ENCODE measurements around the gene FNBP1.

Gene FNBP1

GRCh38 chr9:129990269-129991010, 52.5 kb downstream of the FNBP1 start:
- peaks cover 81% of the 10 kb centered on the region for H3K79me2 ChIP-seq (ENCODE audit: insufficient read depth, low read length)
- H3K4me3 ChIP-seq (ENCODE audit: low read length, poor library complexity, severe bottlenecking) = no peak overlapping the region
- no peak overlapping the region for H3K4me2 ChIP-seq (ENCODE audit: low read depth, low read length, poor library complexity, severe bottlenecking)
- peaks cover 34% of the 10 kb centered on the region; the same call in 1 of the 2 replicates for H3K36me3 ChIP-seq (ENCODE audit: insufficient read depth, low read length)
- H3F3A ChIP-seq (ENCODE audit: low read depth) = no peaks in the 10 kb centered on the region
- no peaks in the 10 kb centered on the region for H3K4me1 ChIP-seq (ENCODE audit: insufficient read depth, low read length, poor library complexity, severe bottlenecking)
- no peak overlapping the region for H2AFZ ChIP-seq (ENCODE audit: low read length)
- no peaks in the 10 kb centered on the region for H3K9me3 ChIP-seq (ENCODE audit: insufficient read depth, low read depth, low read length)
- no peak for TF ChIP-seq CTCF (conservative IDR thresholded peaks at IDR 0.05; ENCODE audit: low read length)
- no peak for TF ChIP-seq EZH2phosphoT487 (IDR thresholded peaks at IDR 0.05; ENCODE audit: borderline replicate concordance)
- no peaks in the 10 kb centered on the region for H3K9me2 ChIP-seq (replicated peaks; ENCODE audit: low read depth, low read length)
- peaks cover 45% of the 10 kb centered on the region for H4K20me1 ChIP-seq (ENCODE audit: insufficient read depth, low read length, poor library complexity, severe bottlenecking)
- H3K9ac ChIP-seq (ENCODE audit: low read depth, low read length, poor library complexity, severe bottlenecking) = no peak overlapping the region
- no peaks in the 10 kb centered on the region for H3K27me3 ChIP-seq (ENCODE audit: insufficient read depth, low read length, poor library complexity, severe bottlenecking)

- Histone ChIP-seq H3F3A (ENCODE audit: low read depth) (no peaks in the 10 kb centered on the region), H4K20me1 (ENCODE audit: insufficient read depth, low read length, poor library complexity, severe bottlenecking) (peaks cover 45% of the 10 kb centered on the region), H3K9me3 (ENCODE audit: insufficient read depth, low read depth, low read length) (no peaks in the 10 kb centered on the region), H3K27me3 (ENCODE audit: insufficient read depth, low read length, poor library complexity, severe bottlenecking) (no peaks in the 10 kb centered on the region), H3K4me3 (ENCODE audit: low read length, poor library complexity, severe bottlenecking) (no peak overlapping the region), H3K79me2 (ENCODE audit: insufficient read depth, low read length) (peaks cover 81% of the 10 kb centered on the region), H2AFZ (ENCODE audit: low read length) (no peak overlapping the region), H3K4me1 (ENCODE audit: insufficient read depth, low read length, poor library complexity, severe bottlenecking) (no peaks in the 10 kb centered on the region), H3K36me3 (ENCODE audit: insufficient read depth, low read length) (peaks cover 41% of the 10 kb centered on the region; the same call in 1 of the 2 replicates), H3K9me2 (replicated peaks; ENCODE audit: low read depth, low read length) (no peaks in the 10 kb centered on the region), H3K4me2 (ENCODE audit: low read depth, low read length, poor library complexity, severe bottlenecking) (no peak overlapping the region), H3K9ac (ENCODE audit: low read depth, low read length, poor library complexity, severe bottlenecking) (no peak overlapping the region)
- TF ChIP-seq EZH2phosphoT487 (IDR thresholded peaks at IDR 0.05; ENCODE audit: borderline replicate concordance) (no peak), CTCF (conservative IDR thresholded peaks at IDR 0.05; ENCODE audit: low read length) (no peak)
Measured at GRCh38 chr9:129989740-129990139, 53.2 kb downstream of the FNBP1 start.

GRCh38 chr9:129989362-129989708, 53.7 kb downstream of the FNBP1 start:
- H2AFZ ChIP-seq (ENCODE audit: low read length) = no peak overlapping the region
- no peaks in the 10 kb centered on the region for H3F3A ChIP-seq (ENCODE audit: low read depth)
- H4K20me1 ChIP-seq (ENCODE audit: insufficient read depth, low read length, poor library complexity, severe bottlenecking) = peaks cover 45% of the 10 kb centered on the region
- H3K9me3 ChIP-seq (ENCODE audit: insufficient read depth, low read depth, low read length) = no peaks in the 10 kb centered on the region
- H3K4me2 ChIP-seq (ENCODE audit: low read depth, low read length, poor library complexity, severe bottlenecking) = no peak overlapping the region
- no peaks in the 10 kb centered on the region for H3K27me3 ChIP-seq (ENCODE audit: insufficient read depth, low read length, poor library complexity, severe bottlenecking)
- no peaks in the 10 kb centered on the region for H3K9me2 ChIP-seq (replicated peaks; ENCODE audit: low read depth, low read length)
- TF ChIP-seq EZH2phosphoT487 (IDR thresholded peaks at IDR 0.05; ENCODE audit: borderline replicate concordance) (no peak), CTCF (conservative IDR thresholded peaks at IDR 0.05; ENCODE audit: low read length) (no peak)
- H3K9ac ChIP-seq (ENCODE audit: low read depth, low read length, poor library complexity, severe bottlenecking) = no peak overlapping the region
- peaks cover 41% of the 10 kb centered on the region; the same call in 1 of the 2 replicates for H3K36me3 ChIP-seq (ENCODE audit: insufficient read depth, low read length)
- peaks cover 84% of the 10 kb centered on the region for H3K79me2 ChIP-seq (ENCODE audit: insufficient read depth, low read length)
- no peaks in the 10 kb centered on the region for H3K4me1 ChIP-seq (ENCODE audit: insufficient read depth, low read length, poor library complexity, severe bottlenecking)
- H3K4me3 ChIP-seq (ENCODE audit: low read length, poor library complexity, severe bottlenecking) = no peak overlapping the region

All from Loucy (cell line).